Heart left ventricle (tissue), 16 donors: ENCODE measurements around the gene XXYLT1. TPM values are rescaled to one million over a fixed set of nuclear protein-coding genes. Genes with fewer than 3 reads are reported as not detected.

Experiments used
- ATAC-seq, 4 donors: fragments of 200-7000 bp; cut with Tn5 transposase; one replicate each; pipeline ENCODE4 v1.9.1; 2020 to 2022; ENCODE audit warnings: moderate library complexity in 4 of 4, mild to moderate bottlenecking in 3 of 4, moderate number of reproducible peaks in 1 of 4
- DNase-seq, 5 donors: peaks; one replicate each; pipeline ENCODE4 v3.0.0-alpha.2; 2020
- H3K27ac ChIP-seq, 12 donors: fragments of 200-600 bp; sonication (generic) in 4 of 12; one replicate each; pipeline versions ENCODE4 v1.5.0 to v1.8.0; 2016 to 2022; ENCODE audit warnings: mild to moderate bottlenecking in 2 of 12
- H3K27me3 ChIP-seq, 9 donors: fragments of 200-600 bp; sonication (generic) in 2 of 9; one replicate each; pipeline versions ENCODE4 v1.5.1 to v1.8.0; 2016 to 2022; ENCODE audit warnings: mild to moderate bottlenecking in 3 of 9
- H3K36me3 ChIP-seq, 9 donors: fragments of 200-600 bp; sonication (generic) in 2 of 9; one replicate each; pipeline versions ENCODE4 v1.5.0 to v1.8.0; 2018 to 2022; ENCODE audit warnings: mild to moderate bottlenecking in 2 of 9
- H3K4me1 ChIP-seq, 12 donors: fragments of 200-600 bp; sonication (generic) in 4 of 12; one replicate each; pipeline versions ENCODE4 v1.5.0 to v1.8.0; 2016 to 2022; ENCODE audit warnings: mild to moderate bottlenecking in 3 of 12
- H3K4me3 ChIP-seq, 12 donors: fragments of 200-600 bp; sonication (generic) in 4 of 12; one replicate each; pipeline versions ENCODE4 v1.5.0 to v1.8.0; 2017 to 2022; ENCODE audit warnings: mild to moderate bottlenecking in 9 of 12, moderate library complexity in 4 of 12
- H3K9me3 ChIP-seq, 12 donors: fragments of 200-600 bp; sonication (generic) in 4 of 12; one replicate each; pipeline versions ENCODE4 v1.5.0 to v1.8.0; 2016 to 2022; ENCODE audit warnings: mild to moderate bottlenecking in 1 of 12
- POLR2A ChIP-seq, 2 donors: fragments of 450-650 bp; IDR thresholded peaks; one replicate each; pipeline ENCODE4 v1.6.1; 2017; ENCODE audit warnings: antibody characterized with exemption in 2 of 2, mild to moderate bottlenecking in 2 of 2, moderate library complexity in 2 of 2
- WGBS, 4 donors: extraction: QIAGEN DNeasy Blood & Tissue Kit in 2 of 4; methylation state at CpG; one replicate each; pipeline versions ENCODE4 v1.1.5 to v1.1.7; 2013 to 2018; 5-methylcytosine and 5-hydroxymethylcytosine counted together
- intact Hi-C, 10 donors: fragments of 100-400 bp; cut with DNase I; formaldehyde crosslinking; loops; one replicate each; pipeline versions ENCODE4 v1.11.1 to v1.14.2; 2022
- microRNA-seq, 4 donors: library from miRNA; unstranded; fragments of <30 nt; microRNA quantifications; one replicate each; pipeline versions ENCODE4 to v1.2.0, GENCODE V29; 2017 to 2020
- polyA plus RNA-seq, 2 donors: library from polyadenylated mRNA; stranded (reverse); fragments of 200-250 nt; gene quantifications; one replicate each; pipeline ENCODE4 v1.2.3, GENCODE V29; 2013
- total RNA-seq, 9 donors: library from RNA; depleted of rRNA in 2 of 9; stranded (reverse); fragments of >200 nt in 2 of 9; fragmentation: NEBNext Ultra II Directional in 3 of 9; extraction: Animal tissue kit (Norgen Biotek cat#: 25700) in 3 of 9; gene quantifications; one replicate each; pipeline versions ENCODE4 v1.1.0 to v1.2.4, GENCODE V29; 2016 to 2023
- TF ChIP-seq, protein P1 (sequence below), 12 donors: fragments of 200-600 bp; sonication (generic) in 4 of 12; IDR thresholded peaks; one replicate each; pipeline versions ENCODE4 v1.5.0 to v1.8.0; 2018 to 2022; ENCODE audit warnings: antibody characterized with exemption in 12 of 12, mild to moderate bottlenecking in 5 of 12
- donor health status: ischemic (EF 13 %, LVEDD 7.1; RV severe dilation, severe dysfunction).
- donor health status: healthy with polysubstance abuse.
- donor health status: DM: no; HTN: yes; CAD: no.
- donor health status: DM: no; HTN: no; CAD: no.
- donor health status: ischemic (EF 25% LVEDD 6.9; RV normal size, moderate dysfunction).
- donor health status: ischemic (EF 25% LVEDD 5.7; RV mildly dilated, moderate dysfunction).
- donor health status: healthy.
- donor health status: DM: yes; HTN: yes; CAD: no.
- donor health status: ischemic (EF 35%, LVEDD 5.7; RV mildly dilated, moderate dysfunction).
- donor health status: nonischemic (EF 11% LVEDD 7.7; RV severe dilation, severe dysfunction).
- donor health status: DM: yes; HTN: yes; CAD: no.
- donor health status: PGD.
- donor health status: ischemic (EF 29% LVEDD 5.4; RV normal size, mild dysfunction).
- donor health status: nonischemic (EF 23%, LVEDD 6.1; RV moderate dilation, normal function).

Gene XXYLT1
- total and polyA plus RNA-seq, 11 donors, result 1.9 to 8.6 (median 4.8) TPM

DNA sequence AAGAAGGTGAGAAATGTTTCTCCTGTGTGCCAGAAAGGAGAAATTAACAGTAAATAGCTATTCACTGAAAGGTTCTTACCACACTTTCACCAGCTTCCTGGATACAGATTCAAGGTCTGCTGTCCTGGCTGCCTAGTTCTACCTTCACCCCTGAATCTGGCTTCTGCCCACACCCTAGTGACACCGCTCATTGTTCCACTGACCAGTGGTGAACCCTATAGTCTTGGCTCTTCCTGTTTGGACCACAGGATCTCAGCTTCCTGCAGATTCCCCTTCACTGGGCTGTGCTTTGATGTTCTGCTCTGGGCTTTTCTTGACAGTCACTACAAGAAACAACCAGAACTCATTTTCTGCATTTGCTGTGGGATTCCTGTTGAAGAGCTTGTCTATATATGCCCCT lies 250.0 kb downstream of the XXYLT1 start:
- intact Hi-C loops, result no loop called here
- DNase-seq (no peak), ATAC-seq (peak in 3 of 4 donors; percentile 63 to 80 (median 64))
- H3K27me3 ChIP-seq, result no peaks in the 10 kb centered on the region
- H3K4me1 ChIP-seq, result peaks cover 0 to 14% (median 0%) of the 10 kb centered on the region in 12 donors
- H3K9me3 ChIP-seq, result no peaks in the 10 kb centered on the region
- TF ChIP-seq, protein P1, sequence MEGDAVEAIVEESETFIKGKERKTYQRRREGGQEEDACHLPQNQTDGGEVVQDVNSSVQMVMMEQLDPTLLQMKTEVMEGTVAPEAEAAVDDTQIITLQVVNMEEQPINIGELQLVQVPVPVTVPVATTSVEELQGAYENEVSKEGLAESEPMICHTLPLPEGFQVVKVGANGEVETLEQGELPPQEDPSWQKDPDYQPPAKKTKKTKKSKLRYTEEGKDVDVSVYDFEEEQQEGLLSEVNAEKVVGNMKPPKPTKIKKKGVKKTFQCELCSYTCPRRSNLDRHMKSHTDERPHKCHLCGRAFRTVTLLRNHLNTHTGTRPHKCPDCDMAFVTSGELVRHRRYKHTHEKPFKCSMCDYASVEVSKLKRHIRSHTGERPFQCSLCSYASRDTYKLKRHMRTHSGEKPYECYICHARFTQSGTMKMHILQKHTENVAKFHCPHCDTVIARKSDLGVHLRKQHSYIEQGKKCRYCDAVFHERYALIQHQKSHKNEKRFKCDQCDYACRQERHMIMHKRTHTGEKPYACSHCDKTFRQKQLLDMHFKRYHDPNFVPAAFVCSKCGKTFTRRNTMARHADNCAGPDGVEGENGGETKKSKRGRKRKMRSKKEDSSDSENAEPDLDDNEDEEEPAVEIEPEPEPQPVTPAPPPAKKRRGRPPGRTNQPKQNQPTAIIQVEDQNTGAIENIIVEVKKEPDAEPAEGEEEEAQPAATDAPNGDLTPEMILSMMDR (IDR thresholded peaks at IDR 0.05), result no peak
- WGBS, 4 donors, result 70 to 87% (median 78%) methylated on average over 1 of the region's 1 CpG
- no peaks in the 10 kb centered on the region for H3K36me3 ChIP-seq
- no peak overlapping the region for H3K27ac ChIP-seq
- no peak overlapping the region for H3K4me3 ChIP-seq

DNA sequence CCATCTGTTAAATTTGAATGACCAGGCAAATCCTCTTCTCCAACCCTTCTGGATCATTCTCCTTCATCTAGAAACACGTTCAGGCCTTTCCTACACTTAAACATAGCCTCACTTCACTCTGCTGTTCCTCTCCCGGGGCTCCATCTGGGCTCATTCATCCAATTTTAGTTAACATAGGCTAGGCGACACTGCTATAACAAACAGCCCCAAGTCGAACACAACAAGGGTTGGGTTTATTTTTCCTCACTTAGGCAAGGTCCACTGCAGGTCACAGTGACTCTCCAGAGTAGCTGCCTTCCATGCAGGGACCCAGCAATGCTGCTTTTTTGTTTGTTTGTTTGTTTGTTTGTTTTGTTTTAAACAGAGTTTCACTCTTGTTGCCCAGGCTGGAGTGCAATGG lies 250.8 kb downstream of the XXYLT1 start:
- ATAC-seq, result no peak
- no peaks in the 10 kb centered on the region for H3K36me3 ChIP-seq
- H3K9me3 ChIP-seq, result no peaks in the 10 kb centered on the region
- DNase-seq, result no peak
- 89 to 96% (median 94%) methylated on average over 4 of the region's 4 CpGs for WGBS, 4 donors
- H3K4me1 ChIP-seq, result peaks cover 0 to 13% (median 0%) of the 10 kb centered on the region in 12 donors
- TF ChIP-seq, protein P1 (IDR thresholded peaks at IDR 0.05), result no peak
- TF ChIP-seq POLR2A (IDR thresholded peaks at IDR 0.05), result no peak
- H3K27ac ChIP-seq, result no peak overlapping the region
- intact Hi-C loops, result no loop called here
- no peaks in the 10 kb centered on the region for H3K27me3 ChIP-seq
- H3K4me3 ChIP-seq, result no peak overlapping the region

DNA sequence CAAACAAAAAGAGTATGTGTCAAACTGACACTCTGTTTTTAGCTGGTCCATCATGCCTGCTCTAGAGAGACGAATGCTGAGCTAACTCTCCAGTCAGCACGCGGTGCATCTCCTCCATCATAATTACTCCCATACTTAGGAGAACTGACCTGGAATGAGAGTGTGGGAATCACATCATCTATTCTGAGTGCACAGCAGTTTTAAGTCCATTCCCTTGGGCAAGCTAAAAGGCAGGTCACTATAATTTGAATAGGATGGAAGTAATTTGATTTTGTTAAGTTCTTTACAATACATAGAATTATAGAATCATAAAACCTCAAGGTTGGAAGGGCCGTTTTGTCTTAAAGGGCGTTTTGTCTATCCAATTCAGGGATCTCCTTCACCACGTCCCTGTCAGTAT lies 251.6 kb downstream of the XXYLT1 start:
- Histone ChIP-seq H3K9me3 (no peaks in the 10 kb centered on the region), H3K27me3 (no peaks in the 10 kb centered on the region), H3K4me3 (no peak overlapping the region), H3K36me3 (no peaks in the 10 kb centered on the region), H3K4me1 (peaks cover 0 to 13% (median 0%) of the 10 kb centered on the region in 12 donors), H3K27ac (no peak overlapping the region)
- 85 to 93% (median 90%) methylated on average over 6 of the region's 6 CpGs for WGBS, 4 donors
- TF ChIP-seq POLR2A (IDR thresholded peaks at IDR 0.05), result no peak
- TF ChIP-seq, protein P1 (IDR thresholded peaks at IDR 0.05), result no peak
- DNase-seq, result no peak
- intact Hi-C loops, result no loop called here
- ATAC-seq, result no peak

Small RNAs within 50 kb of the gene (microRNA-seq; reads per million reads assigned to microRNA genes)
- gene MIR3137, result 0 to 0.06 (median 0) reads per million in 4 donors

Other genes with a start within 250 kb of the XXYLT1 start
- gene ACAP2, start 171.9 kb upstream of the XXYLT1 start, total RNA-seq, result 10 to 100 TPM; 12.5 to 39.2 (median 16.3) TPM
- 1 to 10 TPM; 4.4 to 8.5 TPM for gene ACAP2, start 171.9 kb upstream of the XXYLT1 start, polyA plus RNA-seq